ENCODE results near the gene TEX2.
"Not testable (repeated sequence)": the region's sequence is repeated elsewhere in the genome, so short reads cannot be mapped to it uniquely, and the experiment has no call there.

Gene TEX2

DNA sequence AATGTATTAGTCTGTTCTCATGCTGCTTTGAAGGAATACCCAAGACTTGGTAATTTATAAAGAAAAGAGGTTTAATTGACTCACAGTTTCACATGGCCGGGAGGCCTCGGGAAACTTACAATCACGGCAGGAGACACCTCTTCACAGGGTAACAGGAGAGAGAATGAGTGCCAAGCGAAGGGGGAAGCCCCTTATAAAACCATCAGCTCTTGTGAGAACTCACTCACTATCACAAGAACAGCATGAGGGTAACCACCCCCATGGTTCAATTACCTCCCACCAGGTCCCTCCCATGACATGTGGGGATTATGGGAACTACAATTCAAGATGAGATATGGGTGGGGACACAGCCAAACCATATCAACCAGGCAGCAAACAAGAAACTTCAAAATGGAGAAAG lies 24.6 kb downstream of the TEX2 start:
- not testable (repeated sequence) for DNase-seq

DNA sequence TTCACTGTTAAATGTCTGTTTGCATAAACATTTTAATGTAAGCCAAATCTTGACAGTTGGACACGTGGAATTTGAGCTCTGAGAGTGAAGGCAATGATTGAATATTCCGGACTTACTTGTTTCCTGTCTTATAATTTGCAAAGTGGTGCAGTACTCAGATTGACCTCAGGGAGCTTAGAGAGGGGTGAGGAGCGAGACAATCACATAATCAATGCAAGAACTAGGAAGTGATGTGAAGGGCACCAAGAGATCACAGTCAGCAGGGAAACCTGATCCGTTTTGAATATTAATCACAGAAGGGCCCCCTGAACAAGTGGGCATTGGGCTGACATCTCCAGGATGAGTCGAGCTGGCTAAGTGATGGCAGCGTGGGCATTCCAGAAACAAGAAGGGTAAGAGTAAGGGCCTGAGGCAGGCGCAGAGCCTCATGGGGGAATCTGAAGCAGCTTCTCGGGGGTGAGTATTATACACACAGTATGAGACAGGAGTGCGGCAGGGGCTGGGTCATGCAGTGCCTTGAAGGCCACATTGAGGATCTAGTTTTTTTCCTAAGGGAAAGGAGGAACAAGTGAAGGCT lies 26.1 kb downstream of the TEX2 start:
- no peak for DNase-seq

DNA sequence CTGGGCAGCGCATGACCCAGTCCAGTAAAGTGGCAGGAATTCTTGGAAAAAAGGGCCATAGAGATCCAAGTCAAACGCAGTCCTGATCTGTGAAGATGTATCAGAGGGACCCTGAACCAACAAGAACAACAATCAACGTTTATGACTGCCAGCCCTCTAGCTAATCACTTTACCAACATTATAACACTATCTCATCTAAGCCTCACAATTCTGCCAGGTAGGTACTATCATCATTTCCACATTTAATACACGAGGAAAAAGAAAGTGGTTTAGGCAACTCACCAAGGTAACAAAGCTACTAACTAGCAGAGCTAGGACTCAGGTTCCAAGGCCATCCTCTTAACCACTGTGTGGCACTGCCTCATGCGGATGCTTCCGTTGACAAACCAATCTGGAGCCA lies 28.1 kb downstream of the TEX2 start:
- no peak for DNase-seq

DNA sequence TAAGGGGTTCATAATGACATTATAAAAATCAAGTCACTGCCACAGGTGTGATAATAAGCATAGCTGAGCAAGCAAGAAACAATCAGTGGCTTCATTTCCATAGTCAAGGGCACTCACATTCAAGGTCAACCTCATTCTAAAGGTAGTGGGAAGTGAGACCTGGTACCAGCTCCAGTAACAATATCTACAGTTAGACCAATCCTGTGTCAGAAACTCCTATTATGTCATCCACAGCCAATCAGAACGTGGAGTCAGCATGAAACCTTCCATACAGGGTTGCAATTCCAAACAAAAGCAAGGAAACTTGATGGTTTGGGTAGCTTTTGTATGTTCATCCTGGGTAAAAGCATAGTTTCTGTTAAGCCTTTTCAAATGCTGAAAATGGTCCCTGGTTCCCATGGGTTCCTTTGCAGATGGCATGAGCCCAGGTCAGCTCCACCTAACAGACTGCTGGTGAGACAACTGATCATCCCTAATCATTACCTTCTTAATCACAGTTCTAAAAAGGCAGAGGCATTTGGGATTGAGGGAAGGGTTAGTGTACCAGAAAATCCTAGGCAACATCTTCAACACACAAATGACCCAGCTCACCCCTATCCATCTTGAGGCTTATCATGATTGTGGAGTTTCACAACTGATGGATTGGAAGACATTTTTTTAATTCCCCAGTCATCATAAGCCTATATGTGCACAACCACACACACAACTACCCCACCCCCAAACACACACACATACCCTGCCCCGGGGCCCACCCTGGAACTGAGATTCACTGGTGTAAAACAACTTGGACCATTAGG lies 30.4 kb downstream of the TEX2 start:
- DNase-seq = no peak

DNA sequence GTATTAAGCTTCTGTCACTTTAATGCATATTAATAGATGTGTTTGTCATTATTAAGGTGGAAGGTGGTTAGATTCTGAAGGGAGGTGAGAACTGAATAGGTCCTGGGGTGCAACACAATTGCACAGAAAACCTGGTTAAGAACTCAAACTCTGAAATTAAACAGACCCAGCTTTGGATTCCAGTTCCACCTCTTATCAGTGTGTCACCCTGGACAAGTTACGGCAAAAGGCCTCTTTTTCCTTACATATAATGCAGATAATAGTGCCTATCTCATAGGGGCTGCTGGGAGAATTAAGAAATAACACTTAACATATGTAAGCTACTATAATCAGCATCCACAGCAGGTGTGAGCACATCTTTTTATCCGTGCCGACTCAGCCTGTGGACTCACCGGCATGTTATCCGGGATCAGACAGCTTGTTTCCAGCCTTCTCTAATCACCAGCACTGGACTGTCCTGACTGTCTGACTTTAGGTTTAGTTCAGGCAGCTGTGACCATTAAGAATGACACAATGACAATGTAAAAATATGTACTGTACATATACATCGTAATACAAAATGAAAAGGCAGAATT lies 31.4 kb downstream of the TEX2 start:
- no peak for DNase-seq

DNA sequence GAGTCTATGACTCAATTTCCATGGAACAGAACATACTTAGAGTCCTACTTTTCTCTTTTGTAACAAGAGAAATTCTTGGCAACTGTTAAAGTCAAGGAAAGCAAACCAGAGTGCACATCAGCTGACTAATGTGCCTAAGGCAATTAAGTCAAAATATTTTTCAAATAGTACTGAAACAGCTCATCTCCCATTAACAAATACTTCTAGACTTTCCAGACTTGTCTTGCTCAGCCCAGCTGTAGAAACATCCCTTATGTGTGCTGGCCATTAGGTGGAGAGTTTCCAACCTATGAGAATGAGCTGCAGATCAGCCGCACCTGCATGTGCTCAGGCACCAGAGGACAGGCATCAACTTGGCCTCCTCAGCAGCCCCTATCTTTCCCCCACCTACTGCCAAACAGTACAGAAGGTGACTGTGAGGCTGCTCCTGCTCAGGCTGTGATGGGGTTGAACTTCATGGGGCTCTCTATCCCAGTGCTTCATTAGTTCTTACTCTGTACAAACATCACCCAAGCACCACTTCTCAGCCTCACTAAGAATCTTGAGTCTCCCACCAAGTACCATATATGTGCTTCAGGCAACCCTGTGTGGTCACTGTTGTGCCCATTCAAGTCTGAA lies 32.2 kb downstream of the TEX2 start:
- no peak for DNase-seq

DNA sequence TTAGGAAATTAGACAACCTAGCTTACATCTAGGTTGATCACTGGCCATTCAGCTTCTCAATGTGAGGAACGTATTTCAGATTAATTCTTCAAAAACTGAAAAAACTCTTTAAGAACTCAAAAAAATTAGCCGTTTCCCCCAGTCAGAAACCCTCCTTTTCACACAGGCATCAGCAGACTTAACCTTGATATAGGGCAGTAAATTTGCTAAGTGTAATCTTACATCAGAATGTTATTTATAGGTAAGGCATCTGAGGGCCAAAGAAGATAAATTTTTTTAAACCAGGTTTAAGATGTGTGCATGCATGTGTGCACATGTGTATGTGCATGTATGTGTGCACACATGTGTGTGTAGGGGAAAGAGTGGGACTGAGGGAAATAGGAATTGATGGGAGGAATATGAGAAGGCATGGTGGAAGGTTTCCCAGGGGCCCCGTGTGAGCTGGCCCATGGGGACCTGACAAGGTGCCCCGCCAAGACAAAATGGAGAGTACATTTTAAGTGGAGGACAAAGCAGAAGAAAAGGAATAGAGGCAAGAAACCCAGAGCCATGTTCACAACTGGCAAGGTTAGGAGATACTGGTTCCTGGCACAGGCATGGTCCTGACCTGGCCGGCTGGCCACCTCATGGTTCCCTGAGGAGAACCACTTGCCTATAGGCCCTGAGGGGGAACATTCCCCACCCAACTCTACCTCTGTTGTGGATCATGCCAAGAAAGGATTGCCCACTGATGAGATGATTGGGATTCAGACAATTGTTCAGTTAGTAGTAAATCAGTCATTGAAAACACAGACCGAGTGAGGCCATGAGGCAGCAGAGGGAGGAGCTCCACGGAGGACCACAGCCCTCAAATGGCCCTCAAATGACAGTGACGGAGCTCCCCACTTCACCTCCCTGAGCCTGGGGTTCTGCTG lies 33.0 kb downstream of the TEX2 start:
- DNase-seq = no peak

DNA sequence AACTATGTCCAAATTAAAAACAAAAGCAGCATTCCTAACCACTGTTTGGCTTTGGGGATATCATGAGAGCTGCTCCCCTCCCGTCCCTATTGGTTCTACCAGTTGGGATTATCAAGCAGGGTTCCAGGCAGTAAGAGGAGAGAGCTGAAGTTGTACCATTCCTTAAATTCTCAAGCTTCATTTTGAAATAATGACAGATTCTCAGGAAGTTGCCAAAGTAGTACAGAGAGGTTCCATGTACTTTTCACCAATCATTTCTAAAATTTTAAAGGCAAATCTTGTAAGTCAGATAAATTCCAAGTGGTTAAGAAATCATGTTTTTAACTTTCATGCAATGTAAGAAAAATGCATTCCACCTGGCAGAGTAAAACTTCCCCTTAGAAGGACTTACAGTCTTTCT lies 36.9 kb downstream of the TEX2 start:
- DNase-seq = no peak

DNA sequence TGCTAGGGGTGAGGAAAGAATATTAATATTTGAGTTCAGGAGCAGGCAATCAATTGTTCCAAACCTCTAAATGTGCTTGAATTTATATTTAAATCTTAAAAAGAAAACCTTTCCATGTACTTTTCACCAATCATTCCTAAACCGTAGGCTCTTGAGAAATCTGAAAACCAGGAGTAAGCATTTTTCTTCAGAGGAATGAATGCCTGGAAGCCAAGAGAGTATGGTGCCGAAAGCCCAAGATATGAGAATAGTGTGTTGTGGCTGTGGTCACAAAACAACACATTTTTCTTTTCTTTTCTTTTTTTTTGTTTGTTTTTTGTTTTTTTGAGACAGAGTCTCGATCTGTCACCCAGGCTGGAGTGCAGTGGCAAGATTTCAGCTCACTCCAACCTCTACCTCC lies 37.6 kb downstream of the TEX2 start:
- DNase-seq = no peak

DNA sequence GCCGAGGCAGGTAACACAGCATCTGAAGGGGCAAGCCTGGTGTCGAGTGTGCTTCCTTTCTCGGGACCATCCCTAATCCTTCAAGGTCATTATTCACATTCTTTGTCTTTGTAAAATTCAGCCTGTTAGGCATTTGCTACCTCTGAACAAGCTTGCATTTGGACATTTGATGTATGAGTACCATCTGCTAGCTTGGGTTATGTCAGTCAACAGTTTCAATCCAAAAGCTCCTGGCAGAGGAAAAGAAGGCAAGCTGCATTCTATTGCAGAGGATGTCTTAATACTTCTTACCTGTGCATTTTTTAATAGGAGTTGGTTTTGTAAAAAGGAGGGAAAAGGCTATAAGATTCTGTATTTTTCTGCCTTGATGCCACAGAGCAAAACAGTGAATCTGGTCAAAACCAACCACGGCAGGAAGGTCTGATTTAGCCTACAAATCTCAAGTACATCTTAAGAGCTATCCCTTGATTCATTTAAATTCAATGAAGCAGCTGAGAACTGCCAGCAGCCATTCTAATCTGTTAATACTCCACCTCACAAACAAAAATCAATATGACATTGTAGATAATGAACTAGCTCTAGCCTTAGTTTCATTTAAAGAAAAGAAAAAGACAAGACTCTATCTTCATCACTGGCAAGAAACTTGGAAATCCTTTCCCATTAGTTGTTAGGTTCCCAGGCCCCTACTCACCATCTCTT lies 39.0 kb downstream of the TEX2 start:
- DNase-seq = no peak

DNA sequence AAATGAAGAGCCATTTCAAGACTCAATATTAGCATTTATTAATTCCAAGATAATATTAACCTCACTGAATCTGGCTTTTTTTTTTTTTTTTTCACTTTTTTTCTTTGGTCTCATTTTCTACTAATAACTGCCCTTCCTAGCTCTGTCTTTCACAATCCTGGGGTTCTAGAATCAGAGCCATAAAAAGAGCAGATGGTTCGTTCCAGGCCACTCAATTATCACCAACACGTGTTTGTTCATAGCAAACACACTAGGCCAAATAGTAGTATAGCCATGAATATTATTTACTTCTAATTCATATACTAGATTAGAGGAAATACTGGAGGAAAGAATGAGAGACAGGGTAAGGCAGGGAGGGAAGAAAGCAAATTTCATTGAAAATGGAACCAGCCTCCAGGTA lies 39.8 kb downstream of the TEX2 start:
- no peak for DNase-seq

DNA sequence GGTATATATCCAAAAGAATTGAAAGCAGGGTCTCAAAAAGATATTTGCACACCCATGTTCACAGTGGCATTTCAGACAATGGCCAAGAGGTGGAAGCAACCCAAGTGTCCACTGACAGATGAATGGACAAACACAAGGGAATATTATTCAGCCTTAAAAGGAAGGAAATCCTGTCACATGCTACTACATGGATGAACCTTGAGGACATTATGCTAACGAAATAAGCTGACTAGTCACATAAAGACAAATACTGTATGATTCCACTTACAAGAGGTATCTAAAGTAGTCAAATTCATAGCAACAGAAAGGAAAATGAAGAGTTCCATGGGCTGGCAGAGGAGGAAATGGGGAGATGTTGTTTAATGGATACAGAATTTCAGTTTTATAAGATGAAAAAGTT lies 41.4 kb downstream of the TEX2 start:
- no peak for DNase-seq

DNA sequence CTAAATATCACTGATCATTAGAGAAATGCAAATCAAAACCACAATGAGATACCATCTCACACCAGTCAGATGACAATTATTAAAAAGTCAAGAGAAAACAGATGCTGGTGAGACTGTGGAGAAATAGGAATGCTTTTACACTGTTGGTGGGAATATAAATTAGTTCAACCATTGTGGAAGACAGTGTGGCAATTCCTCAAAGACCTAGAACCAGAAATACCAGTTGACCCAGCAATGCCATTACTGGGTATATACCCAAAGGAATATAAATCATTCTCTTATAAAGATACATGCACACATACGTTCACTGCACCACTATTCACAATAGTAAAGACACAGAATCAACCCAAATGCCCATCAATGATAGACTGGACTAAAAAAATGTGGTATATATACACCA lies 42.5 kb downstream of the TEX2 start:
- not testable (repeated sequence) for DNase-seq

DNA sequence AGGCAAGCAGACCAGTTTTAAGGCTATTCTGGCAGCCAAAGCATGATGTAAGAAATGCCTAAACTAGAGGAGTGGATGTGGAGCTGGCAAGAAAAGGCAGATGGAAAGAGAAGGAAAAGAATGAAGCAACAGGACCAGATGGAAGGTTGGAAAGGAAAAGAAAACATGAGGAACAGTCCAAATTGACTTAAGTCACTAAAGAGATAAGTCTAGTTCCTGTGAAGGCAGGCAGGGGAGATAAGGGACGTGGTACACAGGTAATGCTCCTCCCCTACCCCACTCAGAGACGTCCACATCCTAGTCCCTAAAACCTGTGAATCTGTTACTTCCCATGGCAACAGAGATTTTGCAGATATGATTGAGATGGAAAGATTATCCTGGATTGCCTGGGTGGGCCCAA lies 43.5 kb downstream of the TEX2 start:
- no peak for DNase-seq

DNA sequence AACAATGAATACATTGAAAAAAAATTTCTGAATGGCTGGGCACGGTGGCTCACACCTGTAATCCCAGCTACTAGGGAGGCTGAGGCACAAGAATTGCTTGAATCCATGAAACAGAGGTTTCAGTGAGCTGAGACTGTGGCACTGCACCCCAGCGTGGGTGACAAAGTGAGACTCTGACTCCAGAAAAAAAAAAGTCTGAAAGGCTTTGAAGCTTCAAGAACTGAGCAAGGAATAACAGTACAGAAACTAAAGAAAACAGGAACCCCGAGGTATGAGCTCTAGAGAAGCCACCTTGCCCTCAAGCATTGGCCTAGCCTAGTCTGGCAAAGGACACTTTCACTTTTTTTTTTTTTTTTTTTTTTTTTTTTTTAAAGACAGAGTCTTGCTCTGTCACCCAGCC lies 45.0 kb downstream of the TEX2 start:
- DNase-seq = no peak

DNA sequence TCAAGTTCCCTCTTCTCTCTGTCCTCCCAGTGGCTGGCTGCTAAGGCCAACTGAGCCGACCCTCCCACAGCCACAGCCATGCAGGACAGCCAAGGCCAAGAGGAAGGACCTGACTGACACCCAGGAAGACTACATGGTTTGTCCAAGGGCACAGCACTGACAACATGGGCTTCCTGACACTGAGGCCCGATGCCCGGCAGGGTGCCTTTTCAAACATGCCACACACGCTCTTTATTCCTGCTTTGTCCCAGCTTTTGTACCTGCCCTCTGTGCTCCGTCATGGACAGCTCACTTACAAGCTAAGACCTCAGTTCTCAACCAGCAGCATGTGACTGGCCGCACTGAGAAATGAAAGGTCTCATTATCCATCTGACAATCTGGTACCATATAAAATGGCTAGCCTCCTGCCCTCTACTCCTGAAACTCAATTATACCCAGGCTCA lies 45.8 kb downstream of the TEX2 start:
- DNase-seq = no peak

DNA sequence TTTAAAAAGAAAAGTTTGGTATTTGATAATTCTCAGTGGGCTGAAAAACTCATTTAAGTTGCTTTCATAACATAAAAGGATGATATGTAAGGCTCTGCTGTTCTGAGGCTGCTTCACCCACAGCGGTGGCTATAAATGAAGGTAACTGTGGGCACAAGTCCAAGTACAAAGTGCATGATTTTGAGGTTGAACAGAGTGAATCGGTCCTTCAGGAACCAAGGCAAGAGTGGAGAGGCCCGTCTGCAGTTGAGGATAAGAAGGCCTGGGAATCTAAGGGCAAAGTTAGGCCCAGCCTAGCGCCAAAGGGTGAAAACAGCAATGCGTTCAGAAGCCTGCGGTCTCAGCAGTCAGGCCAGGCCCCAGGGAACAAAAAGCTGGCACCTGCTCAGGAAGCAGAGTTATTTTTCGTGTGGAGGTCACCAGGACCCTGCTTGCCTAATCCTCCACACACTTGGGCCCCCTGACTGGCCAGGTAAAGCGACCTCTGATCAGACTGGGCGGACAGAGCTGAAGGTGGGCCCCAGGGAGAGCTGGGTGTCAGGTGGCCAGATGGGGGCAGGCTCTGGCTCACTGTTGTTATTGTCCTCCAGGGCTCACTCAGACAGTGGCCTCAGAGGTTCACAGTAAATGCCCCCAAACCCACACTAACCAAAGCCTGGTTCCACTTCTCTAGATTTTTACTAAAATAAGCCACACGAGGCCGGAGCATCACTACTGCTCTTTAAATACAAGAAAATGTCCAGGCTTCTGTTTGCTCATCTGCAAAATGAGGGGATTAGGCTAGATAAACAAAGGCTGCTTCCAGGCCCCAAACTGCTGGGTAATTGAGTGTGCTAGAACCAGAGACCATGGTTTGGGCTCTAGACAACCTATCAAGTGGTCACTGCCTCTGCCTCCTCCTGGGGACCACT lies 46.5 kb downstream of the TEX2 start:
- no peak for DNase-seq

DNA sequence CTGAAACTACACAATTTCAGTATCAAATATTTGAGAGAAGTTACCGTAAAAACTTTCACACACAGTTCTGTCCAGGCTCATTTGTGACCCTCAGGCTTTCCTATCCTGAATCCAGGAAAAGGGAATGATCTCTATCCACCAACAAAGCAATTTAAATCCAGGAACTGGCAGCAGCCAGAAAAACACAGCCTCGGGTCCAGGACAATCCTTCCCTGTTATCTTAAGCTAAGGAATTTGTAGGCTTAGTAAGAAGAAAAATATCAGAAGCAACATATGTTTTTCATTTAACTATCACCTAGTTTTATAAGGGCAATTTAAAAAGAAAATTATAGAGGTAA lies 47.1 kb downstream of the TEX2 start:
- DNase-seq = no peak

DNA sequence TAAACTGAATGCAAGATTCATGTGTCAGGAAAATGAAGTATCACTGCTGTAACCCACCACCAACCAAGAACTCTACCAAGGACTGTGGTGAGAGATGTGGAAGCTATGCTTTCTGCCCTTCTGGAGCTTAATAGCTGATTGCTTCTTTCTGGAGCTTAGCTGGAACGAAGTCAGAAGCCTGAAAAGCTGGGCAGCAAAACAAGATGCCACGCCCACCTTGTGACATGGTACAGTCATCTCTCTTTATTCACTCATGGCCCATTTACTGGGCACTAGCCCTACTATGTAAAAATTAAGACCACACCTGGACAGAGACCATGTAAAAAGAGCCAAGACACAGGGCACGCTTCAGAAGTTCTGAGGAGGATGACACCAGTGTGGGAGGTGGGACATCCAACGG lies 48.1 kb downstream of the TEX2 start:
- DNase-seq = no peak

DNA sequence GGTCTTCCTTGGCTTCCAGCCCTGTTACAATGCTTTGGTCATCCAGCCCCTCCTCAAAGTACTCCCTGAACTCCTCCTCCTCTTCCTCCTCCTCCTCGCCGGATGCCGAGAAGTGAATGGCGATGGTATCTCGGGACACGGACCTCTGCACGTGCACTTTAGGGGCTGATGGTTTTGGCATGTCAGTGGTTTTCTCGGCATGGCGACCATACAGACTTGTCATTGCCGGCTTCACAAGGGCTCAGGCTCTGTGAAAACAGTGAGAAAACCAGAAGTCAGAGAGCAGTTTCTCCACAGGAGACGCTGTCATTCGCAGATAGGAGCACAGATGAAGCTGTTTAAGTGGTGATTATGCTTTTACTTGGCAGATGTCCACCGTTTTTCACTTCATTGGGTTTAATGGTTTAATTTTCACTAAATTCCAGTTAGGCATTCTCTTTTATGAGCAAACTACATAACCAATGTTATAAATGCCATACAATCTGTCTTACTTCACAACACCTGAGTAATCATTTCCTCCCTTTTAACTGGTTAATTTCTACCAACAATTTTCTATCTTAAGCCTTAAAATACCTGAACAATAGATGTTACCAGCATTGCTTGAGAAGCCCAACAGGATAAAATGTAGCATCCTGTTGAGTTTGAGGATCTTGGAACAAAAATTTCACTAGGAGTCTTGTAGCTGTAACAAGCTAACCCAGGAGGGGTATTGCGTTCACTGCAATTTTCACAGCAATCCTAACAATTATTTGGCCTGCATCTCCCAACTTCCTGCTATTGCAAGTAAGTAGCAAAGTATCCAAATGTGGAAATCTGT lies 48.9 kb downstream of the TEX2 start:
- DNase-seq = no peak

All from activated CD4-positive, CD25-positive, alpha-beta regulatory T cell (primary cell).